Measurements from ENCODE around the gene AKT2. TPM values are rescaled to one million over a fixed set of nuclear protein-coding genes. Genes with fewer than 3 reads are reported as not detected.

AKT2 gene
- polyA plus RNA-seq, 3 donors, result 11.4 to 122 (median 16.3) TPM

DNA sequence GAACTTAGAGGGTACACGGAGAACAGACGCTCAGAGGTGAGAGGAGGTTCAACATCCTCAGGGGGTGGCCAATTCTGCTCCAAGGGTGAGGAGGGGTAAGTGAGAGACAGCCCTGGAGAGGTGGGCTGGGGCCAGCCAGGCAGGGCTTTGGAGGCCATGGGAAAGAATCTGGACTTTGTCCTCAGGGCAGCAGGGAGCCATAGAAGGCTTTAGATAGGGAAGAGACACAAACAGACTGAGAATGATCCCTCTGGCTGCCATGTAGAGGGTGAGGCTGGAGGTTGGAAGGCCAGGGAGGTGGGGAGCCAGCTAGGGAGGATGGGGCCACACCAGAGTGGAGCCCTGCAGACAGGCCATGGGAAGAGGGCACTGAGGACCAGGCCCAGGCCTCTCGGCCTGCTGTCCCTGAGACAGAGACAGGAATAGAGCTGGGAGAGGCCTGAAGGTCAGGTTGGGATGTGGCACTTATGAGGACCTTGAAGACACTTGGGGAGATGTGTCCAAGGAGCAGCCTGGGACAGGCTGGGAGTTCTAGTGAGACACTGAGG is 29.5 kb downstream of the AKT2 start:
- H3K36me3 ChIP-seq (replicated peaks in 1 of 2; ENCODE audit: control insufficient read depth in 1 of 2, insufficient read depth in 2 of 2, low read length in 2 of 2), result peaks cover 57 to 68% of the 10 kb centered on the region in 2 donors
- Mint-ChIP-seq H3K27me3 (ENCODE audit: low read depth in 3 of 3) (peaks cover 0 to 4% (median 0%) of the 10 kb centered on the region in 3 donors), H3K4me3 (no peak overlapping the region), H3K9me3 (no peaks in the 10 kb centered on the region), H3K27ac (peak overlapping the region in 2 of 7 donors; percentile 25 to 43), H3K4me1 (peaks cover 1% of the 10 kb centered on the region), H3K36me3 (peaks cover 59 to 67% of the 10 kb centered on the region in 2 donors)
- no peak overlapping the region for H3K27ac ChIP-seq (ENCODE audit: low read depth in 1 of 2, low read length in 2 of 2)
- 73% methylated on average over 3 of the region's 3 CpGs for WGBS (ENCODE audit: insufficient coverage)
- no peak overlapping the region for H2AFZ ChIP-seq (ENCODE audit: insufficient read depth, low read depth, low read length, poor library complexity, severe bottlenecking)
- H3K4me1 ChIP-seq (ENCODE audit: control insufficient read depth in 1 of 2, insufficient read depth in 2 of 2, low read length in 2 of 2), result no peaks in the 10 kb centered on the region
- peaks cover 46% of the 10 kb centered on the region for H3K79me2 ChIP-seq (ENCODE audit: insufficient read depth, low read length)
- no peaks in the 10 kb centered on the region for H3K9me3 ChIP-seq (replicated peaks in 1 of 2; ENCODE audit: control insufficient read depth in 1 of 2, insufficient read depth in 1 of 2, low read length in 2 of 2)
- H3K27me3 ChIP-seq (ENCODE audit: control insufficient read depth in 2 of 2, insufficient read depth in 2 of 2, low read length in 2 of 2), result no peaks in the 10 kb centered on the region
- TF ChIP-seq, protein P1, sequence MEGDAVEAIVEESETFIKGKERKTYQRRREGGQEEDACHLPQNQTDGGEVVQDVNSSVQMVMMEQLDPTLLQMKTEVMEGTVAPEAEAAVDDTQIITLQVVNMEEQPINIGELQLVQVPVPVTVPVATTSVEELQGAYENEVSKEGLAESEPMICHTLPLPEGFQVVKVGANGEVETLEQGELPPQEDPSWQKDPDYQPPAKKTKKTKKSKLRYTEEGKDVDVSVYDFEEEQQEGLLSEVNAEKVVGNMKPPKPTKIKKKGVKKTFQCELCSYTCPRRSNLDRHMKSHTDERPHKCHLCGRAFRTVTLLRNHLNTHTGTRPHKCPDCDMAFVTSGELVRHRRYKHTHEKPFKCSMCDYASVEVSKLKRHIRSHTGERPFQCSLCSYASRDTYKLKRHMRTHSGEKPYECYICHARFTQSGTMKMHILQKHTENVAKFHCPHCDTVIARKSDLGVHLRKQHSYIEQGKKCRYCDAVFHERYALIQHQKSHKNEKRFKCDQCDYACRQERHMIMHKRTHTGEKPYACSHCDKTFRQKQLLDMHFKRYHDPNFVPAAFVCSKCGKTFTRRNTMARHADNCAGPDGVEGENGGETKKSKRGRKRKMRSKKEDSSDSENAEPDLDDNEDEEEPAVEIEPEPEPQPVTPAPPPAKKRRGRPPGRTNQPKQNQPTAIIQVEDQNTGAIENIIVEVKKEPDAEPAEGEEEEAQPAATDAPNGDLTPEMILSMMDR (IDR thresholded peaks at IDR 0.05), result no peak
- no peak overlapping the region for H3K4me3 ChIP-seq (replicated peaks in 1 of 3; ENCODE audit: low read depth in 2 of 3, low read length in 3 of 3)
- H4K20me1 ChIP-seq (ENCODE audit: insufficient read depth, low read length), result peaks cover 61% of the 10 kb centered on the region
- DNase-seq, result no peak
- intact Hi-C loops (cut with micrococcal nuclease), result no loop called here
- no peak overlapping the region for H3K4me2 ChIP-seq (replicated peaks; ENCODE audit: extremely low read depth, low read length, poor library complexity, severe bottlenecking)
- H3K9ac ChIP-seq (ENCODE audit: insufficient read depth, low read length, poor library complexity, severe bottlenecking), result no peak overlapping the region

DNA sequence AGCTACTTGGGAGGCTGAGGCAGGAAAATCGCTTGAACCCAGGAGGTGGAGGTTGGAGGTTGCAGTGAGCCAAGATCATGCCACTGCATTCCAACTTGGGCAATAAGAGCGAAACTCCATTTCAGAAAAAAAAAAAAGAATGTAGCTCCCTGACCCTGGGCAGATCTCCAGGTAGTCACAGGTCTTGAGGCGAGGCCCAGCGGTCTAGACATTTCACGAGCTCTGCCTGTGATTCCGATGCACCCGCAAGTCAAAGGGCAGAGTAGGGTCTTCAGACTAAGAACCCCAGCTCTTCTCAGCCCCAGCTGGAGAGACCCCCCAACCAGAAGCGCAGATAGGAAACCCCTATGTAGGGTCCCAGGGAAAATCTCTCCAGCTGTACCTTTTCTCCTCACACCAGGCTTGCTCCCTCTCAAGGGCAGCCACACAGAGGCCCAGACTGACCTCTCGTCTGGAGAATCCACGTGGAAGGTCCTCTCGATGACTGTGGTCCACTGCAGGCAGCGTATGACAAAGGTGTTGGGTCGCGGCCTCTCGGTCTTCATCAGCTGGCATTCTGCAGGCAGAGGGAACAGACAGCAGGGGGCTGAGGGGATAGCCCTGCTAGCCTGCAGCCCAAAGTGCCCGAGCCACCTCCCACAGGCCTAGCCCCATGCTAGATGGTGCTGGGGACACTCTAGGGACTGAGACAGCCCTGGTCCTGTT is 30.3 kb downstream of the AKT2 start:
- H3K36me3 ChIP-seq (replicated peaks in 1 of 2; ENCODE audit: control insufficient read depth in 1 of 2, insufficient read depth in 2 of 2, low read length in 2 of 2), result peaks cover 61 to 77% of the 10 kb centered on the region in 2 donors
- peaks cover 39% of the 10 kb centered on the region for H3K79me2 ChIP-seq (ENCODE audit: insufficient read depth, low read length)
- H3K9me3 Mint-ChIP-seq, result no peaks in the 10 kb centered on the region
- H3K4me1 ChIP-seq (ENCODE audit: control insufficient read depth in 1 of 2, insufficient read depth in 2 of 2, low read length in 2 of 2), result no peaks in the 10 kb centered on the region
- H3K27me3 Mint-ChIP-seq (ENCODE audit: low read depth in 3 of 3), result peaks cover 0 to 4% (median 0%) of the 10 kb centered on the region in 3 donors
- H3K27ac ChIP-seq (ENCODE audit: low read depth in 1 of 2, low read length in 2 of 2), result no peak overlapping the region
- H3K27ac Mint-ChIP-seq, result peak overlapping the region in 2 of 7 donors; percentile 8 to 26
- no peaks in the 10 kb centered on the region for H3K4me1 Mint-ChIP-seq
- H3K36me3 Mint-ChIP-seq, result peaks cover 66 to 75% of the 10 kb centered on the region in 2 donors
- H2AFZ ChIP-seq (ENCODE audit: insufficient read depth, low read depth, low read length, poor library complexity, severe bottlenecking), result no peak overlapping the region
- no peaks in the 10 kb centered on the region for H3K27me3 ChIP-seq (ENCODE audit: control insufficient read depth in 2 of 2, insufficient read depth in 2 of 2, low read length in 2 of 2)
- no peak overlapping the region for H3K4me3 ChIP-seq (replicated peaks in 1 of 3; ENCODE audit: low read depth in 2 of 3, low read length in 3 of 3)
- no peaks in the 10 kb centered on the region for H3K9me3 ChIP-seq (replicated peaks in 1 of 2; ENCODE audit: control insufficient read depth in 1 of 2, insufficient read depth in 1 of 2, low read length in 2 of 2)
- H3K4me2 ChIP-seq (replicated peaks; ENCODE audit: extremely low read depth, low read length, poor library complexity, severe bottlenecking), result no peak overlapping the region
- H3K9ac ChIP-seq (ENCODE audit: insufficient read depth, low read length, poor library complexity, severe bottlenecking), result no peak overlapping the region
- TF ChIP-seq, protein P1 (IDR thresholded peaks at IDR 0.05), result no peak
- DNase-seq, result no peak
- intact Hi-C loops (cut with micrococcal nuclease), result no loop called here
- 99% methylated on average over 15 of the region's 16 CpGs for WGBS (ENCODE audit: insufficient coverage)
- H4K20me1 ChIP-seq (ENCODE audit: insufficient read depth, low read length), result peaks cover 59% of the 10 kb centered on the region
- no peak overlapping the region for H3K4me3 Mint-ChIP-seq
